Hepatocyte (in vitro differentiated cells): Measurements from ENCODE around the gene BPI.

Experiments
- CTCF ChIP-seq: fragments of 200-600 bp; sonication (generic); IDR thresholded peaks from 2 replicates; pipeline ENCODE4 v1.5.1; 2016; ENCODE audit warnings: antibody characterized with exemption, mild to moderate bottlenecking; ENCODE audit not compliant: poor library complexity
- EZH2 ChIP-seq: fragments of 200-600 bp; sonication (generic); IDR thresholded peaks from 2 replicates; pipeline ENCODE4 v1.6.1; 2016; ENCODE audit warnings: antibody characterized with exemption, mild to moderate bottlenecking, borderline replicate concordance
- EZH2phosphoT487 ChIP-seq: fragments of 200-600 bp; sonication (generic); IDR thresholded peaks from one replicate; pipeline ENCODE4 v1.6.1; 2018; ENCODE audit warnings: antibody characterized with exemption, mild to moderate bottlenecking, low read depth, moderate library complexity; ENCODE audit not compliant: unreplicated experiment, severe bottlenecking

- TF ChIP-seq CTCF (no peak), EZH2 (no peak), EZH2phosphoT487 (no peak)
Measured at GRCh38 chr20:38340693-38341092, 36.7 kb downstream of the BPI start.
